ENCODE data around the gene ABCA2. TPM values are rescaled to one million over a fixed set of nuclear protein-coding genes. Genes with fewer than 3 reads are reported as not detected.

ABCA2 gene
- total RNA-seq, 4 donors from 2014 or later = 3.5 to 14.7 (median 7.6) TPM

- intact Hi-C loops (cut with DNase I) = no loop called here
- Histone ChIP-seq H3K9me3 (no peaks in the 10 kb centered on the region), H3K27me3 (no peaks in the 10 kb centered on the region), H3K36me3 (no peaks in the 10 kb centered on the region), H3K27ac (no peak overlapping the region), H3K4me1 (peaks cover 0 to 38% (median 3%) of the 10 kb centered on the region in 3 donors), H3K4me3 (no peak overlapping the region)
- DNase-seq = no peak
- 19 to 26% methylated on average over 4 to 9 of the region's 15 CpGs for WGBS, 2 donors
- TF ChIP-seq CTCF (IDR thresholded peaks at IDR 0.05) = no peak
- no peak for TF ChIP-seq POLR2A (IDR thresholded peaks at IDR 0.05)
Measured at GRCh38 chr9:137062384-137062783, 34.3 kb upstream of the ABCA2 start.

- no peak overlapping the region for H3K27ac ChIP-seq
- 83 to 88% methylated on average over 8 to 9 of the region's 9 CpGs for WGBS, 2 donors
- no peak overlapping the region for H3K4me3 ChIP-seq
- H3K36me3 ChIP-seq = no peaks in the 10 kb centered on the region
- H3K27me3 ChIP-seq = peaks cover 0 to 21% (median 0%) of the 10 kb centered on the region in 4 donors
- DNase-seq = no peak
- no peak for TF ChIP-seq POLR2A (IDR thresholded peaks at IDR 0.05)
- no peak for TF ChIP-seq CTCF (IDR thresholded peaks at IDR 0.05)
- peaks cover 23 to 59% (median 24%) of the 10 kb centered on the region in 3 donors for H3K4me1 ChIP-seq
- intact Hi-C loops (cut with DNase I) = no loop called here
- no peaks in the 10 kb centered on the region for H3K9me3 ChIP-seq
Measured at GRCh38 chr9:137058521-137059234, 30.6 kb upstream of the ABCA2 start.

- Histone ChIP-seq H3K27ac (no peak overlapping the region), H3K4me3 (no peak overlapping the region), H3K4me1 (peaks cover 29 to 61% (median 35%) of the 10 kb centered on the region in 3 donors), H3K9me3 (no peaks in the 10 kb centered on the region), H3K36me3 (no peaks in the 10 kb centered on the region), H3K27me3 (peaks cover 0 to 32% (median 2%) of the 10 kb centered on the region in 4 donors)
- TF ChIP-seq POLR2A (IDR thresholded peaks at IDR 0.05) (no peak), CTCF (IDR thresholded peaks at IDR 0.05) (no peak)
- DNase-seq = no peak
- intact Hi-C loops (cut with DNase I) = no loop called here
- 46 to 69% methylated on average over 16 of the region's 16 CpGs for WGBS, 2 donors
Measured at GRCh38 chr9:137057545-137057944, 29.5 kb upstream of the ABCA2 start.

GRCh38 chr9:137056739-137057415, 28.8 kb upstream of the ABCA2 start:
- Histone ChIP-seq H3K4me1 (peaks cover 29 to 55% (median 35%) of the 10 kb centered on the region in 3 donors), H3K27me3 (peaks cover 0 to 39% (median 2%) of the 10 kb centered on the region in 4 donors), H3K9me3 (no peaks in the 10 kb centered on the region), H3K27ac (no peak overlapping the region), H3K4me3 (no peak overlapping the region), H3K36me3 (no peaks in the 10 kb centered on the region)
- 59 to 64% methylated on average over 15 to 17 of the region's 17 CpGs for WGBS, 2 donors
- no peak for DNase-seq
- no peak for TF ChIP-seq POLR2A (IDR thresholded peaks at IDR 0.05)
- TF ChIP-seq CTCF (IDR thresholded peaks at IDR 0.05) = no peak
- intact Hi-C loops (cut with DNase I) = no loop called here

All from esophagus squamous epithelium (tissue), 5 donors.